DND-41 (cell line): ENCODE data around the gene MSANTD1.

ENCODE experiments used
- ATAC-seq: fragments of 200-7000 bp; cut with Tn5 transposase; 3 replicates; pipeline ENCODE4 v1.9.1; 2021; ENCODE audit warnings: low read depth; ENCODE audit not compliant: insufficient read depth
- DNase-seq: peaks from one replicate; pipeline ENCODE4 v3.0.0-alpha.2; 2020
- H2AFZ ChIP-seq: 2 replicates; pipeline ENCODE4 v1.6.0; 2012; ENCODE audit warnings: low read depth, low read length
- H3K27ac ChIP-seq: 2 replicates; pipeline ENCODE4 v1.5.1; 2012; ENCODE audit warnings: low read length, inconsistent platforms
- H3K27me3 ChIP-seq: fragments of 200-600 bp; sonication (generic); 2 replicates; pipeline ENCODE4 v1.6.0; 2012; ENCODE audit warnings: low read length, mild to moderate bottlenecking, inconsistent platforms; ENCODE audit not compliant: insufficient read depth, poor library complexity
- H3K36me3 ChIP-seq: 2 replicates; pipeline ENCODE4 v1.5.1; 2012; ENCODE audit warnings: low read length, inconsistent platforms; ENCODE audit not compliant: insufficient read depth
- H3K4me1 ChIP-seq: 2 replicates; pipeline ENCODE4 v1.5.1; 2012; ENCODE audit warnings: mild to moderate bottlenecking, low read length; ENCODE audit not compliant: insufficient read depth
- H3K4me2 ChIP-seq: 2 replicates; pipeline ENCODE4 v1.6.0; 2012; ENCODE audit warnings: mild to moderate bottlenecking, moderate library complexity, low read length, inconsistent platforms; ENCODE audit not compliant: insufficient read depth
- H3K4me3 ChIP-seq, 2 experiments: fragments of 200-600 bp in 1 of 2; shearing (Covaris generic) in 1 of 2; 2 replicates each; pipeline ENCODE4 v1.5.1; 2012 to 2016; ENCODE audit warnings: inconsistent platforms in 2 of 2, low read length in 2 of 2, mild to moderate bottlenecking in 2 of 2, low read depth in 1 of 2, moderate library complexity in 1 of 2
- H3K79me2 ChIP-seq: 2 replicates; pipeline ENCODE4 v1.6.0; 2012; ENCODE audit warnings: low read length, inconsistent platforms; ENCODE audit not compliant: insufficient read depth
- H3K9ac ChIP-seq: 2 replicates; pipeline ENCODE4 v1.6.0; 2012; ENCODE audit warnings: low read depth, mild to moderate bottlenecking, inconsistent platforms, low read length, moderate library complexity
- H3K9me3 ChIP-seq: 2 replicates; pipeline ENCODE4 v1.5.1; 2012; ENCODE audit warnings: low read length, moderate library complexity, mild to moderate bottlenecking, inconsistent platforms; ENCODE audit not compliant: insufficient read depth, severe bottlenecking
- H4K20me1 ChIP-seq: 2 replicates; pipeline ENCODE4 v1.6.0; 2012; ENCODE audit warnings: low read length; ENCODE audit not compliant: insufficient read depth
- EZH2 ChIP-seq: IDR thresholded peaks from 3 replicates; pipeline ENCODE4 v1.6.1; 2012; ENCODE audit warnings: borderline replicate concordance, low read depth, mild to moderate bottlenecking, moderate library complexity, low read length, inconsistent platforms; ENCODE audit not compliant: severe bottlenecking
- TF ChIP-seq, protein P1 (sequence below): IDR thresholded peaks from 2 replicates; pipeline ENCODE4 v1.5.1; 2012; ENCODE audit warnings: borderline replicate concordance, low read length, moderate library complexity, mild to moderate bottlenecking; ENCODE audit not compliant: poor library complexity, severe bottlenecking; ENCODE audit errors: extremely low read depth

Gene MSANTD1

DNA sequence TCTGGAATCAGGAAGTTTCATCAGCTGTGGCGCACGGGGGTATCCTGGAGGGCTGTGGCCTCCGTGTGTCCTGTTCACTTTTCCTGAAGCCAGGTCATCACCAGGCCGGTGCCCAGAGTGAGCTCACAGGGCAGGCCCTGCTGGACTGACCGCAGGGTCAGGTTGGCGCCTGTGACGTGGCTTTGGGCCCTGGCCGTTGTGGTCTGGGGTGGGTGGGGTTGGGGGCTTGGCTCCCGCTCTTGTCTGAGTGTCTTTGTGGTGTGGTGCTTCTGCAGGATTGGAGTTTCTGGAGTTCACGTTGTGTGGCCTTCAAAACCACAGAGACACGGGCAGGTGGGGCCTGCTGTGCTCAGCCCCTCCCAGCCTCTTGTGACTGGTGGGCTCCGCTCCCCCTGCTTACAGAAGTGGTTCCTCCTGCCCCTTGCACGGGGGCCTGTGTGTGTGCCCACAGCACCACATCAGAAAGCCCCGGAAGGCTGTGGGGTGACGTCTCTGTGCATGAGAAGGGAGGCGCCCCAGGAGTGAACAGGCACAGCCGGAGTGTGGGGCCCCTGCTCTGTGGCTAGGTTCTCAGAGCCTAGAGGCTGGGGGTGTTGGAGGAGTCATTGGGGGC lies 53.3 kb downstream of the MSANTD1 start:
- Histone ChIP-seq H3K9me3 (peaks cover 7% of the 10 kb centered on the region), H3K4me2 (peak overlapping the region; percentile 46; the same call in 1 of the 2 replicates), H3K27me3 (peaks cover 75% of the 10 kb centered on the region), H3K9ac (no peak overlapping the region), H3K36me3 (no peaks in the 10 kb centered on the region), H3K79me2 (no peaks in the 10 kb centered on the region), H3K27ac (no peak overlapping the region), H3K4me3 (no peak overlapping the region), H3K4me1 (peaks cover 18% of the 10 kb centered on the region), H4K20me1 (peaks cover 93% of the 10 kb centered on the region), H2AFZ (no peak overlapping the region)
- TF ChIP-seq, protein P1, sequence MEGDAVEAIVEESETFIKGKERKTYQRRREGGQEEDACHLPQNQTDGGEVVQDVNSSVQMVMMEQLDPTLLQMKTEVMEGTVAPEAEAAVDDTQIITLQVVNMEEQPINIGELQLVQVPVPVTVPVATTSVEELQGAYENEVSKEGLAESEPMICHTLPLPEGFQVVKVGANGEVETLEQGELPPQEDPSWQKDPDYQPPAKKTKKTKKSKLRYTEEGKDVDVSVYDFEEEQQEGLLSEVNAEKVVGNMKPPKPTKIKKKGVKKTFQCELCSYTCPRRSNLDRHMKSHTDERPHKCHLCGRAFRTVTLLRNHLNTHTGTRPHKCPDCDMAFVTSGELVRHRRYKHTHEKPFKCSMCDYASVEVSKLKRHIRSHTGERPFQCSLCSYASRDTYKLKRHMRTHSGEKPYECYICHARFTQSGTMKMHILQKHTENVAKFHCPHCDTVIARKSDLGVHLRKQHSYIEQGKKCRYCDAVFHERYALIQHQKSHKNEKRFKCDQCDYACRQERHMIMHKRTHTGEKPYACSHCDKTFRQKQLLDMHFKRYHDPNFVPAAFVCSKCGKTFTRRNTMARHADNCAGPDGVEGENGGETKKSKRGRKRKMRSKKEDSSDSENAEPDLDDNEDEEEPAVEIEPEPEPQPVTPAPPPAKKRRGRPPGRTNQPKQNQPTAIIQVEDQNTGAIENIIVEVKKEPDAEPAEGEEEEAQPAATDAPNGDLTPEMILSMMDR = peak; percentile 6
- TF ChIP-seq EZH2 = no peak
- peak; percentile 96 for DNase-seq
- ATAC-seq = peak; percentile 98

GRCh38 chr4:3302786-3303564 lies 54.0 kb downstream of the MSANTD1 start:
- H2AFZ ChIP-seq = no peak overlapping the region
- DNase-seq (no peak), ATAC-seq (peak; percentile 1; the same call in 2 of the 3 replicates)
- peaks cover under 1% of the 10 kb centered on the region for H3K9me3 ChIP-seq
- H3K4me3 ChIP-seq = no peak overlapping the region
- no peaks in the 10 kb centered on the region for H3K79me2 ChIP-seq
- peaks cover 94% of the 10 kb centered on the region for H4K20me1 ChIP-seq
- no peaks in the 10 kb centered on the region for H3K36me3 ChIP-seq
- peaks cover 74% of the 10 kb centered on the region for H3K27me3 ChIP-seq
- TF ChIP-seq EZH2 = no peak
- TF ChIP-seq, protein P1 = no peak
- H3K9ac ChIP-seq = no peak overlapping the region
- peak overlapping the region; percentile 46; the same call in 1 of the 2 replicates for H3K4me2 ChIP-seq
- no peak overlapping the region for H3K27ac ChIP-seq
- H3K4me1 ChIP-seq = peaks cover 18% of the 10 kb centered on the region

DNA sequence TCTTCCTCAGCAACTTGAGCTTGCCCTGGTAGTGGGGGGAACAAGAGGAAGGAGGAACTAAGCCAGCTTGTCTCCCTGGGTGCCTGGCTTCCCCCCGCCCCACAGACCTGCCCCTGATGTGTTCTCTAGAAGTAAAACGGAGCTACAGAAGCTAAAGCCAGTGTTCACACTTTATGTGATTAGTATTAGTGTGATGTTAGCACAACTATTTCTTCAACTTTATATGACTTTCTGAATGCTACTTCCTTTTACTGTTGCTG lies 54.5 kb downstream of the MSANTD1 start:
- Histone ChIP-seq H3K9ac (no peak overlapping the region), H3K79me2 (no peaks in the 10 kb centered on the region), H3K4me1 (peaks cover 18% of the 10 kb centered on the region), H3K27ac (no peak overlapping the region), H3K27me3 (peaks cover 74% of the 10 kb centered on the region), H2AFZ (no peak overlapping the region), H3K4me2 (no peak overlapping the region), H3K4me3 (no peak overlapping the region), H3K36me3 (no peaks in the 10 kb centered on the region), H4K20me1 (peaks cover 95% of the 10 kb centered on the region), H3K9me3 (no peaks in the 10 kb centered on the region)
- ATAC-seq (no peak), DNase-seq (no peak)
- TF ChIP-seq, protein P1 = no peak
- TF ChIP-seq EZH2 = no peak
